ENCODE measurements around the gene NECAB2. TPM values are rescaled to one million over a fixed set of nuclear protein-coding genes. Genes with fewer than 3 reads are reported as not detected.

NECAB2 gene
- total and polyA plus RNA-seq, 2 donors (not counting 1 experiment from before 2014, with no cell fraction given): 0.03 to 0.17 TPM

DNA sequence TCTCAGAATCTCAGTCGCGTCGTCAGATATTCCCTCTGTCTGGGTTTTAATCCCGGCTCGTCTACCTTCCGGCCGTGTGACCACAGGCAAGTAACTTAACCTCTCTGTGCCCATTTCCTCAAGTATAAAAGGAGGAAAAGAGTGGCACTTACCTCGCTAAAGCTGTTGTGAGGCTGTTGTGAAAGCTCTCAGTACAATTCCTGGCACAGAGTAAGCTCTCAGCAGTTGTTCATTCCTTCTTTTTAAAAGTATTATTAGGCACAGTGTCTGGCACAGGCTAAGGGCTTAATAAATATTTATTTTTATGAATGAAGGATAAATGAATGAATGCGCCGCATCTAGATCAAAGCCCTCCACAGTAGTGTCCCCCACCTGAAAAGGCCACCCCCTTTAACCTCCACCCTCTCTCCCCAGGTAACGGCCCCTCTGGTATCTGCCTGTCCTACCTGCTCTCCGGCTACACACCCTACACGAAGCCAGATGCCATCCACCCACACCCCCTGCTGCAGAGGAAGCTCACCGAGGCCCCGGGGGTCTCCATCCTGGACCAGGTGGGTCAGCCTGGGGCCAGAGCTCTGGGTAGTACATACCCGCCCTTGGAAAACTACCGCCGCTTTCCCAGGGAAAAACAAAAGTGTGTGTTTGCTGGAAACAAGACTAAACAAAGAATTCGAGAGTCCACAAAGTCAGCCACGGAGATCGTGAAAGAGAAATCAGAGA is 9.0 kb upstream of the NECAB2 start:
- H3K27me3 ChIP-seq (ENCODE audit: control insufficient read depth, insufficient read depth, low read length): no peaks in the 10 kb centered on the region
- no peak overlapping the region for H3K9ac ChIP-seq (ENCODE audit: insufficient read depth, low read length)
- no peak overlapping the region for H3K4me2 ChIP-seq (ENCODE audit: extremely low read depth, insufficient read depth, low read length)
- peaks cover 2% of the 10 kb centered on the region for H3K79me2 ChIP-seq (ENCODE audit: control insufficient read depth, insufficient read depth, low read length)
- no peak overlapping the region for H3K4me3 ChIP-seq (replicated peaks in 1 of 4; ENCODE audit: control extremely low read depth in 1 of 4, insufficient read depth in 1 of 4, low read depth in 3 of 4, low read length in 4 of 4)
- no peak overlapping the region for H3K27ac ChIP-seq (ENCODE audit: insufficient read depth, low read length)
- peaks cover 10% of the 10 kb centered on the region for H3K36me3 ChIP-seq (ENCODE audit: control insufficient read depth, insufficient read depth, low read length)
- no peak for TF ChIP-seq CTCF (conservative IDR thresholded peaks at IDR 0.05 in 1 of 2, IDR thresholded peaks at IDR 0.05 in 1 of 2; ENCODE audit: low read depth in 1 of 2, low read length in 2 of 2)
- no peak for DNase-seq (ENCODE audit: low read depth in 2 of 2)
- H4K20me1 ChIP-seq (ENCODE audit: control insufficient read depth, extremely low read depth, insufficient read depth, low read length): no peaks in the 10 kb centered on the region
- no peak overlapping the region for H2AFZ ChIP-seq (ENCODE audit: low read length)
- peaks cover 11% of the 10 kb centered on the region for H3K4me1 ChIP-seq (ENCODE audit: control insufficient read depth, extremely low read depth, insufficient read depth, low read length)
- no peaks in the 10 kb centered on the region for H3K9me3 ChIP-seq (ENCODE audit: control insufficient read depth, insufficient read depth, low read depth, low read length)

- no peak for DNase-seq (ENCODE audit: low read depth in 2 of 2)
Observed at GRCh38 chr16:83959656-83960434, 8.2 kb upstream of the NECAB2 start.

More at GRCh38 chr16:83959656-83960434, 8.2 kb upstream of the NECAB2 start:
- Histone ChIP-seq H3K27ac (ENCODE audit: insufficient read depth, low read length) (no peak overlapping the region), H3K4me1 (ENCODE audit: control insufficient read depth, extremely low read depth, insufficient read depth, low read length) (peaks cover 6% of the 10 kb centered on the region), H3K4me2 (ENCODE audit: extremely low read depth, insufficient read depth, low read length) (no peak overlapping the region), H3K79me2 (ENCODE audit: control insufficient read depth, insufficient read depth, low read length) (peaks cover 1% of the 10 kb centered on the region), H3K36me3 (ENCODE audit: control insufficient read depth, insufficient read depth, low read length) (peaks cover 10% of the 10 kb centered on the region), H4K20me1 (ENCODE audit: control insufficient read depth, extremely low read depth, insufficient read depth, low read length) (no peaks in the 10 kb centered on the region), H3K4me3 (replicated peaks in 1 of 4; ENCODE audit: control extremely low read depth in 1 of 4, insufficient read depth in 1 of 4, low read depth in 3 of 4, low read length in 4 of 4) (no peak overlapping the region), H3K9ac (ENCODE audit: insufficient read depth, low read length) (no peak overlapping the region), H3K27me3 (ENCODE audit: control insufficient read depth, insufficient read depth, low read length) (no peaks in the 10 kb centered on the region), H3K9me3 (ENCODE audit: control insufficient read depth, insufficient read depth, low read depth, low read length) (no peaks in the 10 kb centered on the region), H2AFZ (ENCODE audit: low read length) (no peak overlapping the region)
- TF ChIP-seq EZH2 (IDR thresholded peaks at IDR 0.05; ENCODE audit: low read length, missing control alignments) (no peak), CTCF (conservative IDR thresholded peaks at IDR 0.05 in 1 of 2, IDR thresholded peaks at IDR 0.05 in 1 of 2; ENCODE audit: low read depth in 1 of 2, low read length in 2 of 2) (no peak)

All from fibroblast of lung (primary cell).